Skeletal muscle satellite cell (primary cell): Measurements from ENCODE around the gene MYO1B.
A peak's percentile ranks its signal among the peaks of the same experiment; 100 is the strongest.

Source experiments
- H3K27me3 ChIP-seq: 2 replicates; pipeline ENCODE4 v1.7.0; 2013; ENCODE audit warnings: low read length; ENCODE audit not compliant: control insufficient read depth, insufficient read depth
- H3K36me3 ChIP-seq: 2 replicates; pipeline ENCODE4 v1.7.0; 2013; ENCODE audit warnings: mild to moderate bottlenecking, control low read depth, low read length; ENCODE audit not compliant: insufficient read depth
- H3K4me1 ChIP-seq: 2 replicates; pipeline ENCODE4 v1.7.0; 2013; ENCODE audit warnings: low read length; ENCODE audit not compliant: control insufficient read depth, insufficient read depth
- H3K4me2 ChIP-seq: 2 replicates; pipeline ENCODE4 v1.7.0; 2013; ENCODE audit warnings: mild to moderate bottlenecking, low read length
- H3K4me3 ChIP-seq: 2 replicates; pipeline ENCODE4 v1.7.0; 2013; ENCODE audit warnings: low read length
- H3K9ac ChIP-seq: 2 replicates; pipeline ENCODE4 v1.7.0; 2013; ENCODE audit warnings: mild to moderate bottlenecking, low read depth, low read length, moderate library complexity
- H3K9me3 ChIP-seq: replicated peaks from 2 replicates; pipeline ENCODE4 v1.7.0; 2013; ENCODE audit warnings: mild to moderate bottlenecking, control low read depth, low read length

Gene MYO1B

DNA sequence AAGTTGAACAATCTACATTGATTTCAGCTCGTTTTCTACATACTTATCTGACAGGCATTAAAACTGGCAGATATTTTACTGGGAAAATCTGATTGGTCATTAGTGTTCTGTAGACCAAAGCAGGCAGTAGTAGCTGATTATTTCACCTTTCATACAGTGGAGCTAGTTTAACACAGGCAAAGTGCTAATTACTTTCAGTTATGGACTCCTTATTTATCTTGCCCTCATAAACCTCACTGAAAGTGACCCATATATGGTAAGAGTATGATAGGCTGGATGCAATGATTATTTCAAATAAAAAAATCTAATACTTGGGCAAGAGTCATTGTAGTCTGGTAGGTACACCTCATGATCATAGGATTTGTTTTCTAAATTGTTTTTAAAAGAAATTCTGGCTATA lies 129.7 kb downstream of the MYO1B start:
- Histone ChIP-seq H3K36me3 (peaks cover 14% of the 10 kb centered on the region), H3K27me3 (no peaks in the 10 kb centered on the region), H3K4me1 (peaks cover 23% of the 10 kb centered on the region), H3K9ac (no peak overlapping the region), H3K9me3 (no peaks in the 10 kb centered on the region), H3K4me2 (no peak overlapping the region), H3K4me3 (no peak overlapping the region)

DNA sequence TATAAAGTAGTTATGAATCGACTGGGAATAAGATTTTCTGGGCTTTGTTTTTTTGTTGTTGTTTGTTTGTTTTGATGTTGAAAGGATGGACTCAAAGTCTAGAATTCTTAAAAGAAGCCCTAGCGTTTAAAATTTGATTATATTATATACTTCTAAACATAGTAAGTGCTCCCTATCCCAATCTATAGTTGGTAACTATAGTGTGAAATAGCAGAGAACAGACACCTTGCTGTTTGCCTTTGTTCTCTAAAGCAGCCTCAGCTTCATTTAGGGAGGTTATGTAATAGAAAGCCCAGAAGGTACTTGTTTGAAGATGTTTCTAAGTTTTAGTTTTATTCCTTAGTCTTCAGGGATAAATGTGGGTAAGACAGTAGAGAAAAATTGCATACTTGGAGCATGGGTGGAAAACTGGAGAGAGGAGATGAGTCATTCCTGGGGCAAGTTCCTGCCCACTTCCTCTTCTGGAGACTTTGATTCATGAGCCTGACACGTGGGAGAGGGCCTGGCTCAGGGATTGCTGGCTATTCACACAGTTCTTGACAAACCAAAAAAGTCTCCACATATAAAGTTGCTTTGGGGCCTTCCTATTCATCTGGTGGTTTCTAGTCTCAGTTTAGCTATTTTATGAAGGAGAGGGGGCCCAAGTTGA lies 131.9 kb downstream of the MYO1B start:
- Histone ChIP-seq H3K9me3 (no peaks in the 10 kb centered on the region), H3K4me1 (peaks cover 23% of the 10 kb centered on the region), H3K27me3 (no peaks in the 10 kb centered on the region), H3K4me3 (no peak overlapping the region), H3K36me3 (peaks cover 10% of the 10 kb centered on the region), H3K9ac (peak overlapping the region; percentile 54), H3K4me2 (peak overlapping the region; percentile 60)

DNA sequence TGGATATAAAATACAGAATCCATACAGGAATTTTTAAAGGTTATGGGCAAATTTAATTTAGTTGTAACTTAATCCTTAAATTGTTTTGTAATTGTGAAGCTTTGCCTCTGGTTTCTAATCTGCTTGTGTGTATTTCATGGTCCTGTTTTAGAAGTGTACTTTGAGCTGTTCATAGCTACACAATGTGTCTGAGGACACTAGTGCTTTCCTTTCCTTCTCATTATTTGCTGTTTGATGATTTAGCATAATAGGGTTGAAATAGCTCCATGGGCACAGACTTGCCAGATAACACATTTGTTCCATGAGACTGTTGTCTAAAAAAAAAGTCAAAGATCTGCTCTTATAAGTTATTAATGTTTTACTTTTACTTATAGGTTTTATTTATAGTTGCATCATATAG lies 134.2 kb downstream of the MYO1B start:
- no peak overlapping the region for H3K9ac ChIP-seq
- peaks cover 31% of the 10 kb centered on the region for H3K4me1 ChIP-seq
- H3K27me3 ChIP-seq: no peaks in the 10 kb centered on the region
- H3K4me2 ChIP-seq: no peak overlapping the region
- peaks cover 5% of the 10 kb centered on the region for H3K36me3 ChIP-seq
- H3K4me3 ChIP-seq: no peak overlapping the region
- H3K9me3 ChIP-seq: no peaks in the 10 kb centered on the region

DNA sequence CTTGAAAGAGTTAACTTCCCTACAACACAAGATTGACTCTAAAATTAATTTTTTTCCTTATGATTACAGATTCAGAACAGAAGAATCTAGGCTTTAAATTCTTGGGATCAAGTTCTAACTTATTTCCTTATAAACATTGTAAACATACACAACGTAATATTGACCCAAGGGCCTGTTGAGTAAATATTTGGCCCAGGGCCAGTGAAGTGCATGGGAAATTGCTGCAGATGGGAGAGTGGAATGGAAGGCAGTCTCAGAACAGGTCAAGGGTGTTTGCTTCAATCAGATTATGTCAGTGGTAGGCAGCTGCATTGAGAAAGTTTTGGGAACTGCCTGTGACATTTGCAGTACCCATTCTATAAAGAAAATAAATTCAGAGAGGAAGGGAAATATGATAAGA lies 137.6 kb downstream of the MYO1B start:
- Histone ChIP-seq H3K9ac (no peak overlapping the region), H3K4me3 (no peak overlapping the region), H3K4me1 (peaks cover 49% of the 10 kb centered on the region), H3K36me3 (peaks cover 10% of the 10 kb centered on the region), H3K4me2 (no peak overlapping the region), H3K9me3 (no peaks in the 10 kb centered on the region), H3K27me3 (no peaks in the 10 kb centered on the region)

DNA sequence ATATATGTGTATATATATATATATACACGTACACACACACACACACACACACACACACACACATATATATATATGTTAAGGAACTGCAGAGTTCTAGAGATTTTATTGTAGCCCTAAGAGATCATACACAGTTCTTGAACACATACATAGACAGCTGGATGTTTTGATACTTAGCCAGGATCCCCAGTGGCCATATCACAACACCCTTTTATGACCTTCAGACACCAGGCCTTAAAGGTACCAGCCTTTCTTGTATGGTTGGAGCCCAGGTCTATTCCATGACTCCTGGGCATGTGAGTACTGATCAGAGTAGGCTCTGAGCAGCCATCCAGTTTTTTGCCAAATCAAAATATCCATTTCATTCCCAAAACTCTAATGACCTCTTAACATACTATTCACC lies 138.3 kb downstream of the MYO1B start:
- Histone ChIP-seq H3K9ac (no peak overlapping the region), H3K36me3 (peaks cover 11% of the 10 kb centered on the region), H3K4me3 (no peak overlapping the region), H3K9me3 (no peaks in the 10 kb centered on the region), H3K4me2 (no peak overlapping the region), H3K4me1 (peaks cover 50% of the 10 kb centered on the region), H3K27me3 (no peaks in the 10 kb centered on the region)

DNA sequence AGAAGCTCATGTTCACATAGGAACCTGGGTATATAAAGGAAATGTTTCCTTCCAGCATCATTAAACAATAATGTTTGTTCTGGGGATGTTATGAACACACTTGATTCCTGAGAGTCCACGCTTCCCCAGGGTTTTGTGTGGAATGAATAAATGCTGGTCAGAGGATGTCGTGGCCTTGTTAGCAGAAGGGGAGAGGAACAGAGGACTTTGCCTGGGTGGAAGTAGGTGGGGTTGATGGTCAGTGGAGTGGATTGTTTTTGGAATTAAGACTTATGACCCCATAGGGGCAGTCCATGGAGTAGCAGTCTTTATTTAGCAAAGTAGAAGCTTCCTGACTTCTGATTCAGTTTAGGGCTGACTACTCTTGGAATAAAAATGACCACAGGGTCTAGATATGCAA lies 139.6 kb downstream of the MYO1B start:
- H3K4me1 ChIP-seq: peaks cover 50% of the 10 kb centered on the region
- no peaks in the 10 kb centered on the region for H3K27me3 ChIP-seq
- no peaks in the 10 kb centered on the region for H3K9me3 ChIP-seq
- peak overlapping the region; percentile 0 for H3K9ac ChIP-seq
- H3K4me3 ChIP-seq: no peak overlapping the region
- peaks cover 19% of the 10 kb centered on the region for H3K36me3 ChIP-seq
- no peak overlapping the region for H3K4me2 ChIP-seq

DNA sequence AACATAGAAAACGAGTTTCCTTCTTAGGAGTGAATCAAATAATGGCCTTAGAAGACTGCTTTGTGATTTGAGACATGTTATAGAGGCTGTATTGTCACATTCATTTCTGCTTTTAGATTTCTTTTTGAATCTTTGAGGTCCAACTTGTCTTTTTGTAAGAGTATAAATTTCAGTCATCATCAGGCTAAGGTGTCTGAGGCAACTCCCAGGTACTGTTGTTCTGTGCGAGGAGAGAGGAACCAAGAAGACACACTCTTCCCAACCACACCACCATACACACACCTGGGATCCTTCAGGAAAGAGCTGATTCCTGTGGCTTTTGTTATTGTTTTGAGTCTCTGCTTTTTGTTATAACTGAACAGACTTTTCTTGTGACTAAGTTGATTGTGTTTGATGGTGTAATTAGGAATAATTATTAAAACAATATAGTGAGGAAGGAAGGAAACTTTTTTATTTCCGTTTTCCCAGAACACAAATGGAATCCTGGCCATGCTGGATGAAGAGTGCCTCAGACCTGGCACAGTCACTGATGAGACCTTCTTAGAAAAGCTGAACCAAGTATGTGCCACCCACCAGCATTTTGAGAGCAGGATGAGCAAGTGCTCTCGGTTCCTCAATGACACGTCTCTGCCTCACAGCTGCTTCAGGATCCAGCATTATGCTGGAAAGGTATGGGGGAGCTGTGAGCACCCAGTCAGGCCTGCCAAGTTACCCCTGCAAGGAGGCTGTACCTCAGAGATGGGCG lies 140.4 kb downstream of the MYO1B start:
- Histone ChIP-seq H3K4me1 (peaks cover 50% of the 10 kb centered on the region), H3K9ac (peak overlapping the region; percentile 57), H3K4me3 (no peak overlapping the region), H3K9me3 (no peaks in the 10 kb centered on the region), H3K36me3 (peaks cover 20% of the 10 kb centered on the region), H3K4me2 (no peak overlapping the region), H3K27me3 (no peaks in the 10 kb centered on the region)

DNA sequence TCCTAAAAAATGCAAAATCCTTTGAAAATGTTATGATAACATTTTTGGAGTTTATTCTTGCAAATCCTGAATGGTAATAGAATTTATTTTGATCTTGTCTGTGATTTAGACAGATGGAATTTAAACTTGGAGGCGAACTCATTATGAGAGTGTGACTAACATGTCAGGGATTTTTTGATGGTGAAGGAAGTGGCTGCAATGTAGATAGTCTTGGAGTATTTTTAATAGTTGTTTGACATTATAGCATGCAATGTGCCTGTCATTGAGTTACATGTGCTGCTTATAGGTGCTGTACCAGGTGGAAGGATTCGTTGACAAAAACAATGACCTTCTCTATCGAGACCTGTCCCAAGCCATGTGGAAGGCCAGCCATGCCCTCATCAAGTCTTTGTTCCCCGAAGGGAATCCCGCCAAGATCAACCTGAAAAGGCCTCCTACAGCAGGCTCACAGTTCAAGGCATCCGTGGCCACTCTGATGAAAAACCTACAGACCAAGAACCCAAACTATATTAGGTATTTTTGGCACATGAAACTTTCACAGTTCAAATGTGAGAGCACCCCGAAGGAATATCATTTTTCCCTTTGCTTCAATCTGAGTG lies 141.8 kb downstream of the MYO1B start:
- Histone ChIP-seq H3K27me3 (no peaks in the 10 kb centered on the region), H3K36me3 (peaks cover 27% of the 10 kb centered on the region), H3K9ac (peak overlapping the region; percentile 57), H3K4me1 (peaks cover 50% of the 10 kb centered on the region), H3K9me3 (no peaks in the 10 kb centered on the region), H3K4me2 (peak overlapping the region; percentile 49), H3K4me3 (peak overlapping the region; percentile 12)

DNA sequence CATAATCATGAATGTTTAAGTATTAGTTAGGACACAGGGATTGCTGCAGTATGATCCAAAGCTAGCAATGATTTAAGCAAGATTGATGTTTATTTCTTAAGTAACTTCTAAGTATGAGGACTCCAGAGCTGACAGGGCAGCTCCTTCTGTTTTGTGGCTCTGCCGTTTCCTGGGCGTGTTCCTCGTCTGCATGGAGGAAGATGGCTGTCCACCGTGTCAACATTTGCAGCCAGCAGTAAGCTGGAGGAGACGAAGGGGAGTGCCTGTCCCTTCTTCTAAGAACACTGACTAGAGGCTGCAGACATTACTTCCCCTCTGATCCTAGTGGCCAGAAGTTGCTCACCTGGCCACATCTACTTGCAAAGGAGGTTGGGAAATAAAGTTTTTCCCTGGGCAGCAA lies 144.1 kb downstream of the MYO1B start:
- H3K4me2 ChIP-seq: no peak overlapping the region
- H3K36me3 ChIP-seq: peaks cover 46% of the 10 kb centered on the region
- H3K4me1 ChIP-seq: peaks cover 39% of the 10 kb centered on the region
- H3K9me3 ChIP-seq: no peaks in the 10 kb centered on the region
- no peak overlapping the region for H3K9ac ChIP-seq
- no peaks in the 10 kb centered on the region for H3K27me3 ChIP-seq
- H3K4me3 ChIP-seq: no peak overlapping the region

DNA sequence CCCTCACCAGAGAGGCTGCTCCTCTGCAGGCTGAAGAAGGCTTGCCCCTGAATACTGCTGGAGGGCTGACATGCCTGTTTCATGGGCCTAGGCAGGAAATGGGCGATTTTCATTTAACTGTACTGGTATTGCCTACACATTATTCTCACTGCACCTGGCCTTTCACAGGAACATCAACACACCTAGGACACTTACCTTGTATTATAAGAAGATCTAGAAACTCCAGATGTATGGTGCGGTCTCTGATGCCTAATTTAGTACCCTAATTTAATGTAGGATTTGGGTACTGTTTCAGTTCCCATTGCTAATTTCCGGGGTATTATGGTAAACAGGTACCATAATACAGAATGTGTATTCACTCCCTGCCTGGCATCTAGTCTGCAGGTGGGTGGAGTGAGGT lies 146.0 kb downstream of the MYO1B start:
- H3K36me3 ChIP-seq: peaks cover 55% of the 10 kb centered on the region
- no peaks in the 10 kb centered on the region for H3K27me3 ChIP-seq
- H3K4me3 ChIP-seq: no peak overlapping the region
- H3K9me3 ChIP-seq: no peaks in the 10 kb centered on the region
- no peak overlapping the region for H3K9ac ChIP-seq
- H3K4me2 ChIP-seq: no peak overlapping the region
- peaks cover 21% of the 10 kb centered on the region for H3K4me1 ChIP-seq

DNA sequence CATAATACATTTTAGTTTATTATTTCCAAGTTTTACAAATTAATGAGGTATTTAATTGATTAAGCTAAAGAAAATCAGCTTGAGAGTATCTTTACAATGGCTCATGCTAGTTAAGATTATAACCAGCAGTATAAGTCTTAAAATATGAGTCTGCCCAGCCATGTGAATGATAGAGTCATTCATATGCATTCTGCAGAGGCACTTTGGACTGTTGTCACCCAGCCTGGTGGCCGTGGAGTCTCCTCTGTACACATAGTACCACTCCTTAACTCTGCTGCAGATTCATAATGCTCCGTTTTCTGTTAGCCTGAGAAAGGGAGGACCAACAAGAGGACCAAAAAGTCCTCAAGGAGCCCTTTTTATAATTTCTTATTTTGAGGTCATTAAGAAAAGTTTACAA lies 148.8 kb downstream of the MYO1B start:
- Histone ChIP-seq H3K9ac (no peak overlapping the region), H3K27me3 (no peaks in the 10 kb centered on the region), H3K9me3 (no peaks in the 10 kb centered on the region), H3K4me1 (no peaks in the 10 kb centered on the region), H3K36me3 (peaks cover 53% of the 10 kb centered on the region), H3K4me3 (no peak overlapping the region), H3K4me2 (no peak overlapping the region)
